SK-N-SH treated with all-trans-retinoic acid at 6 μM for 48 hours (cell line): ENCODE measurements around the gene GALNT5.

Source experiments
- ATAC-seq: fragments of 200-7000 bp; cut with Tn5 transposase; 3 replicates; pipeline ENCODE4 v1.9.1; 2020; ENCODE audit warnings: mild to moderate bottlenecking, moderate library complexity
- BACH2 ChIP-seq: fragments of 250-450 bp; sonication (Bioruptor Pico); IDR thresholded peaks from 2 replicates; pipeline ENCODE4 v1.9.0; 2021; ENCODE audit warnings: mild to moderate bottlenecking, borderline replicate concordance
- CSDC2 ChIP-seq: fragments of 250-450 bp; sonication (Bioruptor Pico); IDR thresholded peaks from 2 replicates; pipeline ENCODE4 v1.5.0; 2020; ENCODE audit warnings: mild to moderate bottlenecking, moderate library complexity
- ESRRG ChIP-seq: fragments of 250-450 bp; sonication (Bioruptor Pico); IDR thresholded peaks from 2 replicates; pipeline ENCODE4 v1.6.1; 2021; ENCODE audit warnings: mild to moderate bottlenecking
- GLIS3 ChIP-seq: fragments of 250-450 bp; sonication (Bioruptor Pico); IDR thresholded peaks from 2 replicates; pipeline ENCODE4 v1.5.0; 2020; ENCODE audit warnings: mild to moderate bottlenecking, moderate library complexity
- PPARA ChIP-seq: fragments of 250-450 bp; sonication (Bioruptor Pico); IDR thresholded peaks from 2 replicates; pipeline ENCODE4 v1.5.0; 2020; ENCODE audit warnings: mild to moderate bottlenecking, borderline replicate concordance
- RARB ChIP-seq: fragments of 250-450 bp; sonication (Bioruptor Pico); IDR thresholded peaks from 2 replicates; pipeline ENCODE4 v1.8.0; 2021; ENCODE audit warnings: mild to moderate bottlenecking, moderate library complexity
- SNAI2 ChIP-seq: fragments of 250-450 bp; sonication (Bioruptor Pico); IDR thresholded peaks from 2 replicates; pipeline ENCODE4 v1.5.0; 2020; ENCODE audit warnings: mild to moderate bottlenecking, moderate library complexity
- TCF4 ChIP-seq: fragments of 250-450 bp; sonication (Bioruptor Pico); IDR thresholded peaks from 2 replicates; pipeline ENCODE4 v1.8.0; 2021; ENCODE audit warnings: mild to moderate bottlenecking, moderate library complexity, borderline replicate concordance
- TOX ChIP-seq: fragments of 250-450 bp; sonication (Bioruptor Pico); IDR thresholded peaks from 2 replicates; pipeline ENCODE4 v1.8.0; 2021; ENCODE audit warnings: mild to moderate bottlenecking, moderate library complexity, borderline replicate concordance
- ZC3H10 ChIP-seq: fragments of 250-450 bp; sonication (Bioruptor Pico); IDR thresholded peaks from 2 replicates; pipeline ENCODE4 v1.5.1; 2021; ENCODE audit warnings: mild to moderate bottlenecking, moderate library complexity
- ZFP30 ChIP-seq: fragments of 450-650 bp; formaldehyde crosslinking; IDR thresholded peaks from 2 replicates; pipeline ENCODE4 v1.5.0; 2022; ENCODE audit warnings: mild to moderate bottlenecking, moderate library complexity
- ZNF565 ChIP-seq: fragments of 450-650 bp; formaldehyde crosslinking; conservative IDR thresholded peaks from 2 replicates; pipeline ENCODE4 v1.5.0; 2020; ENCODE audit warnings: low read depth, mild to moderate bottlenecking, moderate library complexity
- ZNF70 ChIP-seq: fragments of 450-650 bp; formaldehyde crosslinking; IDR thresholded peaks from 2 replicates; pipeline ENCODE4 v1.5.0; 2020; ENCODE audit warnings: mild to moderate bottlenecking, moderate library complexity
- ZNF8 ChIP-seq: fragments of 450-650 bp; formaldehyde crosslinking; IDR thresholded peaks from 2 replicates; pipeline ENCODE4 v1.5.0; 2020; ENCODE audit warnings: mild to moderate bottlenecking, moderate library complexity
- TF ChIP-seq, protein P1 (sequence below): fragments of 250-450 bp; sonication (Bioruptor Pico); IDR thresholded peaks from 2 replicates; pipeline ENCODE4 v1.5.0; 2020; ENCODE audit warnings: mild to moderate bottlenecking, moderate library complexity
- TF ChIP-seq, protein P2 (sequence below): fragments of 250-450 bp; sonication (Bioruptor Pico); IDR thresholded peaks from 2 replicates; pipeline ENCODE4 v1.5.1; 2020; ENCODE audit warnings: low read depth, mild to moderate bottlenecking, moderate library complexity
- TF ChIP-seq, protein P3 (sequence below): fragments of 250-450 bp; sonication (Bioruptor Pico); IDR thresholded peaks from 2 replicates; pipeline ENCODE4 v1.8.0; 2021; ENCODE audit warnings: low read depth, mild to moderate bottlenecking, moderate library complexity, borderline replicate concordance
- TF ChIP-seq, protein P4 (sequence below): fragments of 250-450 bp; sonication (Bioruptor Pico); IDR thresholded peaks from 2 replicates; pipeline ENCODE4 v1.8.0; 2020; ENCODE audit warnings: mild to moderate bottlenecking, moderate library complexity, borderline replicate concordance

GALNT5 gene

DNA sequence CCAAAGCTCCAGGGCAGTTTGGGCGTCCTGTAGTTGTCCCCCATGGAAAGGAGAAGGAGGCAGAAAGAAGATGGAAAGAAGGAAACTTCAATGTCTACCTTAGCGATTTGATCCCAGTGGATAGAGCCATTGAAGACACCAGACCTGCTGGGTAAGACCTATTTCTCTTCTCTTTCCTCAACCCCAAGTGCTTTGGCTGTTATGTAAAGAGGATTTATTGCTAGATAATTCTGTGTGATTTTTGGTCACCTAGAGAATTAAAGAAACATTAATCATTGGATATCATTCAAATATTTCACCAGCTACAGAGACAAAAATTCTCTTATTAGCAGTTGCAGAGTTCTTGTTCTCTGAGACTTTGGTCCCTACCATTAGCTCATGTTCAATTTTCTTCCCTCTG, 1.9 kb downstream of the GALNT5 start (continued):
- TF ChIP-seq, protein P1, sequence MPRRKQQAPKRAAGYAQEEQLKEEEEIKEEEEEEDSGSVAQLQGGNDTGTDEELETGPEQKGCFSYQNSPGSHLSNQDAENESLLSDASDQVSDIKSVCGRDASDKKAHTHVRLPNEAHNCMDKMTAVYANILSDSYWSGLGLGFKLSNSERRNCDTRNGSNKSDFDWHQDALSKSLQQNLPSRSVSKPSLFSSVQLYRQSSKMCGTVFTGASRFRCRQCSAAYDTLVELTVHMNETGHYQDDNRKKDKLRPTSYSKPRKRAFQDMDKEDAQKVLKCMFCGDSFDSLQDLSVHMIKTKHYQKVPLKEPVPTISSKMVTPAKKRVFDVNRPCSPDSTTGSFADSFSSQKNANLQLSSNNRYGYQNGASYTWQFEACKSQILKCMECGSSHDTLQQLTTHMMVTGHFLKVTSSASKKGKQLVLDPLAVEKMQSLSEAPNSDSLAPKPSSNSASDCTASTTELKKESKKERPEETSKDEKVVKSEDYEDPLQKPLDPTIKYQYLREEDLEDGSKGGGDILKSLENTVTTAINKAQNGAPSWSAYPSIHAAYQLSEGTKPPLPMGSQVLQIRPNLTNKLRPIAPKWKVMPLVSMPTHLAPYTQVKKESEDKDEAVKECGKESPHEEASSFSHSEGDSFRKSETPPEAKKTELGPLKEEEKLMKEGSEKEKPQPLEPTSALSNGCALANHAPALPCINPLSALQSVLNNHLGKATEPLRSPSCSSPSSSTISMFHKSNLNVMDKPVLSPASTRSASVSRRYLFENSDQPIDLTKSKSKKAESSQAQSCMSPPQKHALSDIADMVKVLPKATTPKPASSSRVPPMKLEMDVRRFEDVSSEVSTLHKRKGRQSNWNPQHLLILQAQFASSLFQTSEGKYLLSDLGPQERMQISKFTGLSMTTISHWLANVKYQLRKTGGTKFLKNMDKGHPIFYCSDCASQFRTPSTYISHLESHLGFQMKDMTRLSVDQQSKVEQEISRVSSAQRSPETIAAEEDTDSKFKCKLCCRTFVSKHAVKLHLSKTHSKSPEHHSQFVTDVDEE, result no peak

DNA sequence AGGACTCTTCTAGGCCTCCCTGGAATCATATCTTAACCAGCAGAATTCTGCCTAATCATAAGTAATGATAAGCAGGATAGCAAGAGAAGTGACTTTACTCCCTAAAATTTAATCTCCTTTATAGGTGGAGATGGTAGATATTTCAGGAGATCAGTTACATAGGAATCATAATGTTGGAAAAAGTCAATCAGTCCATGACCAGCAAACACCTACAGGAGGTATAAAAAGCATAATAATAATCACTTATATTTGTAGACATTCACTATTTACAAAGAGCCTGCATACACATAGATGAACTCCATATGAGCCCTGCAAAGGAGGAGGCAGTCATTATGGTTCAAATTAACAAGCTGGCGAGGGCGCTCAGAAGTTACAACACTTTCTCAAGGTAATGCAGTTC, 2.5 kb downstream of the GALNT5 start:
- TF ChIP-seq ZFP30 (no peak), BACH2 (no peak), GLIS3 (no peak), ZNF70 (CRISPR knock-in tag) (no peak)
- TF ChIP-seq, protein P1, result no peak
- TF ChIP-seq, protein P2, sequence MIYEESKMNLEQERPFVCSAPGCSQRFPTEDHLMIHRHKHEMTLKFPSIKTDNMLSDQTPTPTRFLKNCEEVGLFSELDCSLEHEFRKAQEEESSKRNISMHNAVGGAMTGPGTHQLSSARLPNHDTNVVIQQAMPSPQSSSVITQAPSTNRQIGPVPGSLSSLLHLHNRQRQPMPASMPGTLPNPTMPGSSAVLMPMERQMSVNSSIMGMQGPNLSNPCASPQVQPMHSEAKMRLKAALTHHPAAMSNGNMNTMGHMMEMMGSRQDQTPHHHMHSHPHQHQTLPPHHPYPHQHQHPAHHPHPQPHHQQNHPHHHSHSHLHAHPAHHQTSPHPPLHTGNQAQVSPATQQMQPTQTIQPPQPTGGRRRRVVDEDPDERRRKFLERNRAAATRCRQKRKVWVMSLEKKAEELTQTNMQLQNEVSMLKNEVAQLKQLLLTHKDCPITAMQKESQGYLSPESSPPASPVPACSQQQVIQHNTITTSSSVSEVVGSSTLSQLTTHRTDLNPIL, result no peak
- ATAC-seq, result no peak

DNA sequence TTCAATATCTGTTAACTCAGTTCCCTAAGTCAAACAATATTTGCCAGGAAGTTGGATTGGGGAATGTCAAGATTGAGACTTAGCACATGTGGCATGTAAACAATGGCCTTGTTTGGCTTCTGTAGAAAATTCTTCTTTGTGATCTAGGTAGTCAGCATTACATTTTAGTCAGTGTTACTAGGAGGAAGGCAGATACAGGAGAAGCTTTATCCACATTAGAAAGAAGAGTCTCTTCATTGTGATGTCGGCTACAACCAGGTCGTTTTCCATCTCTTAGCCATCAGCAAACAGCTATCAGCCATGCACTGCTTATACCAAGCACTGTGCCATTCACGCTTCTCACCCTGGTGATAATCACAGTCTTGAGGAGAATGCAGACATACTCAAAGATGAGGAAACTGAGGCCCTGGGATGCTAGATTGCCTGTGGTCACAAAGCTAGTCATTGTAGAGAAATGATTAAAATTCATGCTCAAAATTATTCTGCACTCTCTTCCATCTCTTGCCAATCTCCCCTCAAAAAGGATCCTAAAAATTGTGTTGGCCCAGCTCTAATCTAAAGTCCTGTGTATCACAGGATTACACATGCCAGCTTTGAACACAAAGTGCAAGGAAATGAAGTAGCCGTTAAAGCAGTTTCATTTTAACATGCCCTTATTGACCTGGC, 3.2 kb downstream of the GALNT5 start:
- ATAC-seq, result no peak
- no peak for TF ChIP-seq ZC3H10 (CRISPR knock-in tag)
- TF ChIP-seq, protein P3, sequence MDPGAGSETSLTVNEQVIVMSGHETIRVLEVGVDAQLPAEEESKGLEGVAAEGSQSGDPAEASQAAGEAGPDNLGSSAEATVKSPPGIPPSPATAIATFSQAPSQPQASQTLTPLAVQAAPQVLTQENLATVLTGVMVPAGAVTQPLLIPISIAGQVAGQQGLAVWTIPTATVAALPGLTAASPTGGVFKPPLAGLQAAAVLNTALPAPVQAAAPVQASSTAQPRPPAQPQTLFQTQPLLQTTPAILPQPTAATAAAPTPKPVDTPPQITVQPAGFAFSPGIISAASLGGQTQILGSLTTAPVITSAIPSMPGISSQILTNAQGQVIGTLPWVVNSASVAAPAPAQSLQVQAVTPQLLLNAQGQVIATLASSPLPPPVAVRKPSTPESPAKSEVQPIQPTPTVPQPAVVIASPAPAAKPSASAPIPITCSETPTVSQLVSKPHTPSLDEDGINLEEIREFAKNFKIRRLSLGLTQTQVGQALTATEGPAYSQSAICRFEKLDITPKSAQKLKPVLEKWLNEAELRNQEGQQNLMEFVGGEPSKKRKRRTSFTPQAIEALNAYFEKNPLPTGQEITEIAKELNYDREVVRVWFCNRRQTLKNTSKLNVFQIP (CRISPR knock-in tag), result no peak
- TF ChIP-seq CSDC2 (CRISPR knock-in tag), result no peak
- TF ChIP-seq RARB (CRISPR knock-in tag), result no peak
- TF ChIP-seq, protein P1, result no peak
- no peak for TF ChIP-seq SNAI2
- TF ChIP-seq ZNF565, result no peak
- TF ChIP-seq PPARA (CRISPR knock-in tag), result no peak
- TF ChIP-seq TOX (CRISPR knock-in tag), result no peak
- TF ChIP-seq, protein P2, result no peak
- TF ChIP-seq GLIS3, result no peak
- TF ChIP-seq TCF4 (CRISPR knock-in tag), result no peak
- TF ChIP-seq ZNF8 (CRISPR knock-in tag), result no peak
- no peak for TF ChIP-seq ZNF70 (CRISPR knock-in tag)
- TF ChIP-seq ESRRG, result no peak
- TF ChIP-seq, protein P4, sequence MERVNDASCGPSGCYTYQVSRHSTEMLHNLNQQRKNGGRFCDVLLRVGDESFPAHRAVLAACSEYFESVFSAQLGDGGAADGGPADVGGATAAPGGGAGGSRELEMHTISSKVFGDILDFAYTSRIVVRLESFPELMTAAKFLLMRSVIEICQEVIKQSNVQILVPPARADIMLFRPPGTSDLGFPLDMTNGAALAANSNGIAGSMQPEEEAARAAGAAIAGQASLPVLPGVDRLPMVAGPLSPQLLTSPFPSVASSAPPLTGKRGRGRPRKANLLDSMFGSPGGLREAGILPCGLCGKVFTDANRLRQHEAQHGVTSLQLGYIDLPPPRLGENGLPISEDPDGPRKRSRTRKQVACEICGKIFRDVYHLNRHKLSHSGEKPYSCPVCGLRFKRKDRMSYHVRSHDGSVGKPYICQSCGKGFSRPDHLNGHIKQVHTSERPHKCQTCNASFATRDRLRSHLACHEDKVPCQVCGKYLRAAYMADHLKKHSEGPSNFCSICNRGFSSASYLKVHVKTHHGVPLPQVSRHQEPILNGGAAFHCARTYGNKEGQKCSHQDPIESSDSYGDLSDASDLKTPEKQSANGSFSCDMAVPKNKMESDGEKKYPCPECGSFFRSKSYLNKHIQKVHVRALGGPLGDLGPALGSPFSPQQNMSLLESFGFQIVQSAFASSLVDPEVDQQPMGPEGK (CRISPR knock-in tag), result no peak
